SH-SY5Y (cell line): ENCODE results near the gene DEPDC4.

Experiments
- GATA2 ChIP-seq: IDR thresholded peaks from 2 replicates; pipeline ENCODE4 v1.6.1; 2011; ENCODE audit warnings: mild to moderate bottlenecking, low read depth, low read length
- GATA3 ChIP-seq: IDR thresholded peaks from 2 replicates; pipeline ENCODE4 v1.6.1; 2011; ENCODE audit warnings: low read depth, mild to moderate bottlenecking, low read length, moderate library complexity

DEPDC4 gene

DNA sequence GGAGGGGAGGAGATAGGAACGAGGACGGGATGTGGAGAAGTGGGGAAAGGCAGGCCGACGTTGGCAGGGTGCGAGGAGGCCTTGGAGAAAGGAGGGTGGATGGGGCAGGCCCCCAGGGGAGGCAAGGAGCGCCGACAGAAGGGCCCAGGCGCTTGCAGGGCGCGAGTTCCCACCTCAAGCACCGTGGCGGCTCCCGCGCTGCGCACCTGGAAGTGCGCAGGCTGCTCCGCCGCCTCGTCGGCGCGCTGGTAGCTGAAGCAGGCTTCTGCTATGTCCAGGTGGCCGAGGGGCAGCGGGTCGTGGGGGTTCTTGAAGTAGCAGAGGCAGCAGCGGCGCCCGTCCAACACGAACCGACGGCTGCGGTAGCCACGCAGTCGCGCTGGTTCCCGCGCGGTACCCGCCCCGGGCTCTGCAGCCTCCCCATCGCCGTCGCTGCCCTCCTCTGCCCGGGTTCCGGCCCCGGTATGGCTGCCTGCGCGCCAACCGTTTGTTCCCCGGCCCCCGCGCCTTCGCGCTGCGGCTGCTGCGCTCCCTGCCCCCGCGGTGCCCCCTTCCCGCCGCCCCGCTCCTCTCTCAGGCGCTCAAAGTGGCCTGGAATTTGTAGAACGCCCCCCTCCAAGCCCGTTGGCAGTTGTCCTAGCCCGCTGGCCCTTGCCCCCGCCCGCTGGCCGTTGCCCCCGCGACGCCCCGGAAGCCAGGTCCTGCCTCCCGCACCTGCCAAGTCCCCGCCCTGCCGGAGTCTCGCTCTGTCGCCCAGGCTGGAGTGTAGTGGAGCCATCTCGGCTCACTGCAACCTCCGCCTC is 67.3 kb downstream of the DEPDC4 start:
- TF ChIP-seq GATA3 (no peak), GATA2 (no peak)

DNA sequence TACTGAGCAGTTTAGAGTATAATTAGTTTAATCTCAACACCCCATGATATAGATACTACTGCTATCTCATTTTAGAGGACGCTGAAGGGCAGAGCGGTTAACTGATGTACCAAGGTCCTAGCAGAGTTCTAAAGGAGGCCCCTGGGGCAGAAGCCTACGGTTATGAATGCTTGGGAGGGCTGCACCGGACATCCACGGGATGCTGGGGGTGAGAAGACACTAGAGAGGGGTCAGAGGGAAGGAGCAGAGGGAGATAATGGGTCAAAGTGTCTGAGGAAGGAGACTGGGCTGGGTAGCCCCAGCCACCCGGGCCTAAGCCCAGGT is 67.9 kb downstream of the DEPDC4 start:
- no peak for TF ChIP-seq GATA3
- no peak for TF ChIP-seq GATA2

- TF ChIP-seq GATA3 (no peak), GATA2 (no peak)
These were observed 69.4 kb downstream of the DEPDC4 start for GRCh38 chr12:100197486-100197885.

DNA sequence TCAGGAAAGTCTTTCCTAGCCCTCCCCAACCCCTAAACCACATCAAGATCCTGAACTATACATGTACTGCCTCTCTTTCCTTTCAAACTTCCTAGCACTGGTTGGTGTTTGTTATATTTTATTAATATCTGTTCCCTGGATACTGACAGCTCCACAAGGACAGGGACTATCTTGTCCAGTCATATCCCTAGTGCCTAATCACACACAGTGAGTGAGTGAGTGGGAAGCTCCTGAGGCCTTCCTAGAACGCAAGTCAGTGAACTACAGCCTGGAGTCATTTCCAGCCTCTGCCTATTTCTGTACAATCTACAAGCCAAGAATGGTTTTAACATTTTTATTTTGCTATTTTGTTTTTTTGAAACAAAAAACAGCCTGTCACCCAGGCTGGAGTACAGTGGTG is 73.8 kb downstream of the DEPDC4 start:
- no peak for TF ChIP-seq GATA3
- no peak for TF ChIP-seq GATA2
